Prostate gland (tissue), 2 donors: ENCODE results near the gene SNX21. TPM values are rescaled to one million over a fixed set of nuclear protein-coding genes. Genes with fewer than 3 reads are reported as not detected.
A peak's percentile ranks its signal among the peaks of the same experiment; 100 is the strongest.

Source experiments
- DNase-seq: peaks from one replicate; pipeline ENCODE4 v3.0.0-alpha.2; 2019; ENCODE audit warnings: low spot score
- H3K27ac ChIP-seq, 2 donors: fragments of 200-600 bp; sonication (generic); 2 replicates each; pipeline ENCODE4 v1.5.1; 2017 to 2019
- H3K27me3 ChIP-seq: fragments of 200-600 bp; sonication (generic); replicated peaks from 2 replicates; pipeline ENCODE4 v1.5.1; 2019; ENCODE audit not compliant: insufficient read depth
- H3K36me3 ChIP-seq, 2 donors: fragments of 200-600 bp; sonication (generic); 1 replicate in 1 of 2; 2 replicates in 1 of 2; pipeline versions ENCODE4 v1.5.1 to v1.8.1; 2017 to 2019
- H3K4me1 ChIP-seq: fragments of 200-600 bp; sonication (generic); replicated peaks from 2 replicates; pipeline ENCODE4 v1.5.1; 2019
- H3K4me3 ChIP-seq, 2 donors: fragments of 200-600 bp; sonication (generic); 2 replicates each; pipeline ENCODE4 v1.5.1; 2017 to 2019
- H3K9me3 ChIP-seq: fragments of 200-600 bp; sonication (generic); 2 replicates; pipeline ENCODE4 v1.5.1; 2017
- POLR2A ChIP-seq: fragments of 450-650 bp; IDR thresholded peaks from one replicate; pipeline ENCODE4 v1.6.1; 2016; ENCODE audit warnings: antibody characterized with exemption, mild to moderate bottlenecking
- POLR2AphosphoS5 ChIP-seq: sonication (generic); formaldehyde crosslinking; IDR thresholded peaks from one replicate; pipeline ENCODE4 v1.6.1; 2017; ENCODE audit warnings: antibody characterized with exemption
- WGBS: methylation state at CpG from one replicate; pipeline ENCODE4 v1.1.5; 2018; 5-methylcytosine and 5-hydroxymethylcytosine counted together
- intact Hi-C: fragments of 100-400 bp; cut with DNase I; formaldehyde crosslinking; loops from one replicate; pipeline ENCODE4 v1.14.2; 2022
- total RNA-seq, 2 donors: library from RNA; depleted of rRNA; stranded (reverse); fragments of >200 nt; gene quantifications; one replicate each; pipeline ENCODE4 v1.1.0, GENCODE V29; 2016
- TF ChIP-seq, protein P1 (sequence below), 4 experiments: fragments of 200-600 bp in 2 of 4; fragments of 450-650 bp in 2 of 4; sonication (generic) in 2 of 4; IDR thresholded peaks; 1 replicate in 3 of 4; 2 replicates in 1 of 4; pipeline ENCODE4 v1.5.1; 2016 to 2019; ENCODE audit warnings: antibody characterized with exemption in 4 of 4, mild to moderate bottlenecking in 2 of 4, moderate library complexity in 2 of 4

SNX21 gene
- total RNA-seq, 2 donors from 2014 or later = 60.4 to 68.4 TPM

DNA sequence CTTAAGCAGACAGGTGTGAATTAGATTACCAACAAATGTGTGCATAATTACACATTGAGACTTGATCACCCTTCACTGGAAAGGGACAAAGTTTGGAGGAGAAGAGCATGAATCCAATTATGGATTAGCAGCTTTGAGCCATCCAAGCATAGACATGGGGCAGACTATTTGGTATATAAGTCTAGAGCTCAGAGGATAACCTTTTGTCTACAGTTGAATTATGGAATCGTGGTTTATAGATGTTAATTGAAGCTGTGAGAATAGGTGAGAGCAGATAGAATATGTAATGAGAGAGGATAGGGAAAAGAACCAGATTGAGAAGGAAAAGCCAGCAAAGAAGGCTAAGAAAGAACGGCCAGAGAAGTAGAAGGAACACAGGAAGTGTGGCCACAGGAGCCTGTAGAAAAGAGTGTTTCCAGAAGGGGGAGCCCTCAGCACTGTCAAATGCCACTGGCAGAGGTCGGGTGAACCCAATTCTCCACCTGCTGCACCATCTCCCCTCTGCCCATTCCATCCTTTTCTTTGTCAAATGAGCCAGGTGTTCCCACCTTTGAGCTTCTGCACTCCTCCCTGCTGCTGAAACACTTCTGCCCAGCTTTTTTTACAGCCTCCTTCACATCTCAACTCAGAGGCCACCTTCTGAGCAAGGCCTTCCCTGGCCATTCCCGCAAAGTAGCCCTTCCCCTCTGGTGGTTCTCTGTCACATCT is 34.5 kb upstream of the SNX21 start:
- DNase-seq = no peak
- no peaks in the 10 kb centered on the region for H3K4me1 ChIP-seq
- peaks cover 0 to 15% of the 10 kb centered on the region in 2 donors for H3K36me3 ChIP-seq
- no peaks in the 10 kb centered on the region for H3K27me3 ChIP-seq
- TF ChIP-seq, protein P1, sequence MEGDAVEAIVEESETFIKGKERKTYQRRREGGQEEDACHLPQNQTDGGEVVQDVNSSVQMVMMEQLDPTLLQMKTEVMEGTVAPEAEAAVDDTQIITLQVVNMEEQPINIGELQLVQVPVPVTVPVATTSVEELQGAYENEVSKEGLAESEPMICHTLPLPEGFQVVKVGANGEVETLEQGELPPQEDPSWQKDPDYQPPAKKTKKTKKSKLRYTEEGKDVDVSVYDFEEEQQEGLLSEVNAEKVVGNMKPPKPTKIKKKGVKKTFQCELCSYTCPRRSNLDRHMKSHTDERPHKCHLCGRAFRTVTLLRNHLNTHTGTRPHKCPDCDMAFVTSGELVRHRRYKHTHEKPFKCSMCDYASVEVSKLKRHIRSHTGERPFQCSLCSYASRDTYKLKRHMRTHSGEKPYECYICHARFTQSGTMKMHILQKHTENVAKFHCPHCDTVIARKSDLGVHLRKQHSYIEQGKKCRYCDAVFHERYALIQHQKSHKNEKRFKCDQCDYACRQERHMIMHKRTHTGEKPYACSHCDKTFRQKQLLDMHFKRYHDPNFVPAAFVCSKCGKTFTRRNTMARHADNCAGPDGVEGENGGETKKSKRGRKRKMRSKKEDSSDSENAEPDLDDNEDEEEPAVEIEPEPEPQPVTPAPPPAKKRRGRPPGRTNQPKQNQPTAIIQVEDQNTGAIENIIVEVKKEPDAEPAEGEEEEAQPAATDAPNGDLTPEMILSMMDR (IDR thresholded peaks at IDR 0.05) = peak in 3 of 4 experiments; percentile 32 to 56 (median 54)
- no peak for TF ChIP-seq POLR2A
- H3K9me3 ChIP-seq = no peaks in the 10 kb centered on the region
- intact Hi-C loops = no loop called here
- no peak overlapping the region for H3K4me3 ChIP-seq
- 32% methylated on average over 4 of the region's 4 CpGs for WGBS
- H3K27ac ChIP-seq = no peak overlapping the region

DNA sequence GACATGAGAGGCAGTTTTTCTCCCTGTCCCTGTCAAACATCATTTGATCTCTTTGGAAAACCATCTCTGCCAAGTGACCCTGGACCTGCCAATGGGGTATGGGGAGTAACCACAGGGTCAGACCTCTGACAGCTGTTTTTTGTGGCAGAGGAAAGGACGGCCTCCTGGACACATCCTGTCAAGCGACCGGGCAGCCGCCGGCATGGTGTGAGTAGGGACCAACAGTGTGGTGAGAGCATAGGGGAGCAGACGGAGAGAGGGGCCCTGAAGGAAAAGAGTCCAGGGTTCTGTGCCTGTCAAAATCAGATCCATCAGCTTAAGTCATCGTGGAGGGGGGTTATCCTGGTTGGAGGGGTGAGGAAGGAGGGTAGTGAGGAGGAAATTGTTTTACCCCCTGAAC is 31.7 kb upstream of the SNX21 start:
- no peaks in the 10 kb centered on the region for H3K9me3 ChIP-seq
- no peak for DNase-seq
- H3K4me1 ChIP-seq = no peaks in the 10 kb centered on the region
- WGBS = 93% methylated on average over 7 of the region's 7 CpGs
- no peak overlapping the region for H3K27ac ChIP-seq
- TF ChIP-seq, protein P1 (IDR thresholded peaks at IDR 0.05) = no peak
- TF ChIP-seq POLR2A = no peak
- TF ChIP-seq POLR2AphosphoS5 = no peak
- no peaks in the 10 kb centered on the region for H3K27me3 ChIP-seq
- no peak overlapping the region for H3K4me3 ChIP-seq
- intact Hi-C loops = no loop called here
- H3K36me3 ChIP-seq = peaks cover 0 to 12% of the 10 kb centered on the region in 2 donors

DNA sequence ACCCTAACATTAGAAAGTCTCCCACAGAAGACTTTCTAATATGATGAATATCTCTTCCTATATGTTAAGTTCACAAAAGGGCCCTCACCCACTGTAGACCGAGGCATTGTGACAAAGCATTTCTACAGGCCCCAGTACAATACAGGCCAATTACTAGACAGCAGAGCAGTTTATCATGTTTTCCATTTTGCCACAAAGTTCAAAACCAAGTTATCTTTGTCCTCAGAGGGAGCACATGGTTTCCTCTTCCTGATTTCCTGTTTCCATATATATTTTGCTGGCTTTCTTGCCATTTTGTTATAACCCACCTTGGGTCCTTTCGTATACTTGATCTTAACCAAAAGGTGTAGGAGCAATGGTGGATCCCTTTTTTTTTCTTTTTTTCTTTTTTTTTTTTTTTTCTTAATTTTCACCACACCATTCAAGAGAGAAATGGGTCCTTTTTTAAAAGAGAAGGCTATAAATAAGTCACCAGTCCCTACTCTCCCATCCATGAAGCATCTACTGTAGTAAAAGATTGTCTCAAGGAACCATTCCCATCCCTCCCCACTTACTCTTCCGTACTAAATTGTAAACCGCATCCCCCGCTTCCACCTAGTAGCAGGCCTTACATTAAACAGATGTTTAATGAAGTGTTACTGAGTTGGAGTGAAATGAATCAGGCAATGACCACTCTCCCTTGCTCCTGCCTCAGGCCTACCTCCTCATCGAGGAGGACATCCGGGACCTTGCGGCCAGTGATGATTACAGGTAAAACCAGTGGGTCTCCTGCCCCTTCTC is 23.2 kb upstream of the SNX21 start:
- WGBS = 88% methylated on average over 8 of the region's 8 CpGs
- peaks cover 0 to 5% of the 10 kb centered on the region in 2 donors for H3K36me3 ChIP-seq
- intact Hi-C loops = no loop called here

DNA sequence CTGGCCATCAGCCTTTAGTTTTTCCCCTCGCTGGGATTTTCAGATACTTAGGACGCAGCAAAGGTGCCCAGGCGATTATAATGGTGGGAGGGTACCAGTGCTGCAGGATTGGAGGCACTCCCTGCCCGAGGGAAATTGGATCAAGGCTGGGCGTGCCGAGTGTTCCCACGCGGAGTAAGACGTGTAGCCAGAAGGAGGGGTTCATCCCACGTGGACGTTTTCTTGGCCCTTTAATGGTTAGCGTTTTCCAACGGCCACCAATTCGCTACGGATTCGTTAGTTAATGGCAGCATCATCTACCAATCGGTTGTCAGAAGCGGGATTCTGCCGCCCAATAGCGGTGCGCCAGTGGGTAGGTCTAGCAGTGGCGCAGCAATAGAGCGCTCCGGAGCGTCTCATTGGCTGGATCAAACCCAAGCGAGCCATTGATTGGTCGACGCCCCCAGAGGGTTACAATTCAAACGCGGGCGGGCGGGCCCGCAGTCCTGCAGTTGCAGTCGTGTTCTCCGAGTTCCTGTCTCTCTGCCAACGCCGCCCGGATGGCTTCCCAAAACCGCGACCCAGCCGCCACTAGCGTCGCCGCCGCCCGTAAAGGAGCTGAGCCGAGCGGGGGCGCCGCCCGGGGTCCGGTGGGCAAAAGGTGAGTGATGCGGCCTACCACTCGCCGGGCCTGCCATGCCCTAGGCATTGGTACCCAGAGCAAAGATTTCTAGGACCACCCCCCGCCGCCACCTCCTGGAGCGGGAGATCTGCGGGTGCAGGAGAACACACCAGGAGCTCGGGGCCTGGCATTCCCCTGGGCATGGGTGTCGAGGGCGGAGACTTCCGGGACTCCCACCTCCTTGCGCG is 21.2 kb upstream of the SNX21 start, which contains the start of gene UBE2C:
Gene UBE2C, plus strand, starts transcription at position 488 of the 849 bp plus-strand sequence. Its CDS starts 52 bp downstream, at position 540.
- H3K4me1 ChIP-seq = peaks cover 4% of the 10 kb centered on the region
- DNase-seq = peak; percentile 99
- TF ChIP-seq POLR2AphosphoS5 = peak; percentile 98
- TF ChIP-seq POLR2A = no peak
- TF ChIP-seq, protein P1 (IDR thresholded peaks at IDR 0.05) = no peak
- H3K9me3 ChIP-seq = no peaks in the 10 kb centered on the region
- no peaks in the 10 kb centered on the region for H3K27me3 ChIP-seq
- H3K27ac ChIP-seq = no peak within 1 kb of the TSS
- under 1% methylated on average over 65 of the region's 65 CpGs for WGBS
- intact Hi-C loops = no loop called here
- H3K4me3 ChIP-seq = peak within 1 kb of the TSS; percentile 28 to 45
- peaks cover 0 to 5% of the 10 kb centered on the region in 2 donors for H3K36me3 ChIP-seq

More for the DNA sequence above, 23.2 kb upstream of the SNX21 start:
- Histone ChIP-seq H3K4me1 (peaks cover 4% of the 10 kb centered on the region), H3K4me3 (no peak overlapping the region), H3K27ac (no peak overlapping the region), H3K27me3 (no peaks in the 10 kb centered on the region), H3K9me3 (no peaks in the 10 kb centered on the region)
- no peak for DNase-seq
- TF ChIP-seq POLR2A (no peak), POLR2AphosphoS5 (no peak)
- TF ChIP-seq, protein P1 (IDR thresholded peaks at IDR 0.05) = no peak
